HG02678 (cell line): ENCODE measurements around the gene ZNF784.

ENCODE experiments used
- ATAC-seq: cut with Tn5 transposase; IDR thresholded peaks from one replicate; pipeline ENCODE4 v1.9.1; 2021; ENCODE audit warnings: mild to moderate bottlenecking, moderate library complexity; ENCODE audit not compliant: unreplicated experiment

ZNF784 gene

GRCh38 chr19:55621673-55622231 lies 2.6 kb downstream of the ZNF784 start:
- ATAC-seq = no peak

DNA sequence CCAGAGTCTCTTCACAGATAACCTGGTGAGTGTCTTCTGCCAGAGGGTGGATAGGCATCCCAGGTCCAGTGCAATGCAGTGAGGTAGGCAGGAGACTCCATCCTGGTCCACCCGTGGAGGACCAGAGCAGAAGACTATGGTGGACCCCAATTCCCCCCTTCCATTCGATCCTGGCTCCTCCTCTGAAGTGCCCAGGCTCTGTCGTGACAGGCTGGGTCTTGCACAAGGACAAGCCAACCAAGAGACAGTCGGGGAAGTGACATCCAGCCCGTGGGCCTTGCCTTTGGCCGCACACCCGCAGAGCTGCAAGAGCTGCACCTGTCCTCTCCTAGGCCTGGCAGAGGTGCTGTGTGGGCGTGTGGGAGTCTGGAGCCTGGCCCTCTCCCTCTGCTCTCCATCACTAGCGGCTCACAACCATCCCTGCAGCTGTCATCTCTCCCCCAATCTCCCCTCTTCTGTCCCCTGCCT lies 3.1 kb downstream of the ZNF784 start:
- ATAC-seq = no peak

DNA sequence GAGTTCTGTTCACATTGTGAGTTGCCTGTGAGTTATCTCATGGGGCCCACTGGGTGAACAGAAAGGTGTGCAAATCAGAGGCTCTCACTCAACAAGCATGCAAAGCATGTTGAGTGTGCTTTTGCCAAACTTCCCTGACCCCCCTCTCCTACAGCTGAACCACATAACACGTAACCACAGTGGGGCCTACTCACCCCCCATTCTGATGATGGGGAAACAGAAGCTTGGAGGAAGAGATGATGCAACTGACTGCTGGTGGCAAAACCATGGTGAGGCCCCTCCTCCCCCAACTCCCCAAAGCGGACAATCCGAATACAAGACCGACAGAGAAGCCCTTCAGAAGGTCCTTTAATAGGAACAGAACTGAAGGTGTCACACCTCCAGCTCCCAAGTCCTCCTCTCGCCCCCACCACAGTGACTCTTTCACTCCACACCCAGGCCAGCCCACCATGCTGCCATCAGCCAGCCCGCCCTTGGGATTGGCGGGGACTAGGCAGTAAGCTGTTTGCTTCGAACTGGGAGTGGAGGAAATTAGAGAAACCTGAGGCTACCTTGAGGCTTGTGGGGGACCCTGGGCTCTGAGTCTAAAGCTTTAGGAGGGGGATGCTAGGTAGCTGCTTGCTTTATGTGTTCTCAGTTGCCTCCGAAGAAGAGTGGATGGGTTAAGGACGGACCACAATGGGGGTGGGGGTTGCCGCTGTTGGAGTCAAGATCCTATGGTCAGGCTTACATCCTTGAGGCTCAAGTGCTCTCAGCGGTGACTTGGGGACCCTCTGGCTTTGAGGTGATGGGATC lies 3.8 kb downstream of the ZNF784 start:
- ATAC-seq = no peak

GRCh38 chr19:55619286-55619685 lies 5.1 kb downstream of the ZNF784 start:
- no peak for ATAC-seq

DNA sequence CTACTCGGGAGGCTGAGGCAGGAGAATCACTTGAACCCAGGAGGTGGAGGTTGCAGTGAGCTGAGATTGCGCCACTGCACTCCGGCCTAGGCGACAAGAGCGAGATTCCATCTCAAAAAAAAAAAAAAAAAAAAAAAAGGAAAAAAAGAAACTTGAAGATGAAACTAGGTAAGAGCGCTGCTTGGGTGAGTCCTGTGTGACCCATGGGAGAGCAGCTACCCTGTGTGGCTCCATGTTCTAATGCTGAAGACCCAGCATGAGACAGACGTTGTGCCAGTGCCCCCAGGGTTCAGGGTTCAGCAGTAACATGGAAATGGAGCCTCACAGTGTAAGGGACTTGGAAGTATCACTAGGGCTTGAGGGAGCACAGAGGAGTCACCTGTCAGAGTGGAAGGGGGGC lies 5.9 kb downstream of the ZNF784 start:
- ATAC-seq = no peak

DNA sequence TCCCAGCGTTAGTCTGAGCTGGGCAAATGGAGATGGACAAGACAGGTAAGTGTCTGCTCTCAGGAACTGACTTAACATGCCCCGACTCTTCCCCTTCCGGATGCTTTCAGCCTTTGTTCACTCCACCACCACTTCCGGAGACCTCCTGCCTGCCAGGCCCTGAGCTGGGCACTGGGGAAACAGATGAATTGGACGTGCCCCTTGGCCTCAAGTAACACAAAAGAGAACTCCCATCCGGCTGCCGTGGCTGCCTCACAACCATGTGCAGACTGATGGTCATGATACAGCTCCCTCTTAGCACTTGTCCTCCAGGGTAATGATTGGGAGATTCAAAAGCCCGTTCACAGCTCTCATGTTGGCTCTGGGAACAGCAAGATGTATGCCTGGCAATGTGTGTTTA lies 6.9 kb downstream of the ZNF784 start:
- no peak for ATAC-seq

DNA sequence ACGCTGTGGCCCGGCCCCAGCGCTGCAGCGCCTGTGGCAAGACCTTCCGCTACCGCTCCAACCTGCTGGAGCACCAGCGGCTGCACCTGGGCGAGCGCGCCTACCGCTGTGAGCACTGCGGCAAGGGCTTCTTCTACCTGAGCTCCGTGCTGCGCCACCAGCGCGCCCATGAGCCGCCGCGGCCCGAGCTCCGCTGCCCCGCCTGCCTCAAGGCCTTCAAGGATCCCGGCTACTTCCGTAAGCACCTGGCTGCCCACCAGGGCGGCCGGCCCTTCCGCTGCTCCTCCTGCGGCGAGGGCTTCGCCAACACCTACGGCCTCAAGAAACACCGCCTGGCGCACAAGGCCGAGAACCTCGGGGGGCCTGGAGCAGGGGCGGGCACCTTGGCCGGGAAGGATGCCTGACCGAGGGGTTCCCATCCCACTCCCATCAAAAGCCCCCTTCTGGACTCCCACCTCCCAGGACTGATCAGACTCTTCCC lies 7.9 kb downstream of the ZNF784 start:
- no peak for ATAC-seq

DNA sequence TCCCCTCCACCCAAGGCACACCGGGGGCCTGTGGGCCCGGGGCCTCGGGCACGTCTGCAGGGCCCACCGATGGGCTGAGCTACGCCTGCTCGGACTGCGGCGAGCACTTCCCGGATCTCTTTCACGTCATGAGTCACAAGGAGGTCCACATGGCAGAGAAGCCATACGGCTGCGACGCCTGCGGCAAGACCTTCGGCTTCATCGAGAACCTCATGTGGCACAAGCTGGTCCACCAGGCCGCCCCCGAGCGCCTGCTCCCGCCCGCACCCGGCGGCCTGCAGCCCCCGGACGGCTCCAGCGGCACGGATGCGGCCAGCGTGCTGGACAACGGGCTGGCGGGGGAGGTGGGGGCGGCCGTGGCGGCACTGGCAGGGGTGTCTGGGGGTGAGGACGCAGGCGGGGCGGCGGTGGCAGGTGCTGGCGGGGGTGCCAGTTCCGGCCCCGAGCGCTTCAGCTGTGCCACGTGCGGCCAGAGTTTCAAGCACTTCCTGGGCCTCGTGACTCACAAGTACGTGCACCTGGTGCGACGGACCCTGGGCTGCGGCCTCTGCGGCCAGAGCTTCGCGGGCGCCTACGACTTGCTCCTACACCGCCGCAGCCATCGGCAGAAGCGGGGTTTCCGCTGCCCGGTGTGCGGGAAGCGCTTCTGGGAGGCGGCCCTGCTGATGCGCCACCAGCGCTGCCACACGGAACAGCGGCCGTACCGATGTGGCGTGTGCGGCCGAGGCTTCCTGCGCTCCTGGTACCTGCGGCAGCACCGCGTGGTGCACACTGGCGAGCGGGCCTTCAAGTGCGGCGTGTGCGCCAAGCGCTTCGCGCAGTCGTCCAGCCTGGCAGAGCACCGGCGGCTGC lies 8.6 kb downstream of the ZNF784 start:
- no peak for ATAC-seq

GRCh38 chr19:55614711-55615542 lies 9.4 kb downstream of the ZNF784 start:
- no peak for ATAC-seq

GRCh38 chr19:55613930-55614710 lies 10.2 kb downstream of the ZNF784 start:
- ATAC-seq = no peak

- ATAC-seq = no peak
These were observed 11.0 kb downstream of the ZNF784 start for GRCh38 chr19:55613396-55613795.

DNA sequence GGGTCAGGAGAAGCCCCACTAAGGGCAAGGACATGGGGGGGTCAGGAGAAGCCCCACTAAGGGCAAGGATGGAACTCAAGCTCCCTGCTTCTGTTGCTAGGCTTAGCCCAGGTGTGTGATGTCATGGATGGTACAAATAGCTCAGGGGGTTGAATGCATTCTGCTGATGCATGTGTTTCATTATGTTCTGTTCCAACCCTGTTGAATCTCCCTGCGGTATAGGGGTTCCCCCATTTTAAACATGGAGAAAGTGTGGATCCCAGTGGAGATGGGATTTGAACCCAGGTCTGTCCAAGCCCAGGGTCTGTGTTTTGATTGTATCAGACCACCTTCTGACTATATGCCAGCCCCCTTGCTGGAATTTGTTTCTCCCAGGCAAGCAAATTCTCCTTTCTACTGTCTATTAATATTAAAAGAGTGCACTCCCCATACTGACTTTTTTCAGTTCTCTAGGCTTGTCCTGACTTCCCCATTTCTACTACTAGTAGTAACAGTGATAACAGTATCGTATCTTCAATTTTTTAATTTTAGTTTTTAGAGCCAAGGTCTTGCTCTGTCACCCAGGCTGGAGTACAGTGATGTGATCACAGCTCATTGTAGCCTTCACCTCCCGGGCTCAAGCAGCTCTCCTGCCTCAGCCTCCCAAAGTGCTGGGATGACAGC lies 12.3 kb downstream of the ZNF784 start:
- ATAC-seq = no peak

GRCh38 chr19:55611300-55611982 lies 12.9 kb downstream of the ZNF784 start:
- no peak for ATAC-seq

DNA sequence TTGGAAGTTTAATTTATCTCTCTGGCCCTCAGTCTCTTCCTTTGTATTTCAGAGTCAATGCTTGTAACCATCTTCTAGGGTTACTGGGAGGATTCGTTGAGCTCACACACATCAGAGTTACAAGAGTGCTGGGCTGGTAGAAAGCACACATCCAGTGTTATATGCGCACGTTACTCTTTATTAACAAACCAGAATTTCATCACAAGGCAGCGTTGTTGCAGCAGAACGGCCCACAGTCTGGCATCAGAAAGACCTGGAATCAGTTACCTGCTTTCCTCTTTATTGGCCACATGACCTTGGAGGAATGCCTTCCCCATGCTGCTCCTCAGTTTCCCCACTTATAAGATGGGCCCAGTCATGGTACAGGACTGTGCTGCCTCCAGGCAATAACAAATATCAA lies 15.0 kb downstream of the ZNF784 start:
- ATAC-seq = no peak

- no peak for ATAC-seq
These were observed 17.5 kb downstream of the ZNF784 start for GRCh38 chr19:55606817-55607216.

DNA sequence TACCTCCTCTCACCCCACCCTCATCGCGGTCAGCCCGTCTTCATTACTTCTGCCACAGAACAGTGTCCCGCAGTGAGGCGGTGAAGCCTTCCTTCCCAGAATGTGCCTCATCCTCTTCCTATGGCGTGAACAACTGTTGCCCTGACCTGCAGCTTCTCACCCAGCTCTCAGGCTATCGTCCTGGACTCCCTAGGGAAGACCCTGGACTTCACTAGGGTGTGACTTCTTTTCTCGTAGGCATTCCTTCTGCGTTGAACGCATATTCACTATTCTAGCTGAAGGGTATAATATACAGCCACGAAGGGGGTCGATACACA lies 17.9 kb downstream of the ZNF784 start:
- no peak for ATAC-seq

DNA sequence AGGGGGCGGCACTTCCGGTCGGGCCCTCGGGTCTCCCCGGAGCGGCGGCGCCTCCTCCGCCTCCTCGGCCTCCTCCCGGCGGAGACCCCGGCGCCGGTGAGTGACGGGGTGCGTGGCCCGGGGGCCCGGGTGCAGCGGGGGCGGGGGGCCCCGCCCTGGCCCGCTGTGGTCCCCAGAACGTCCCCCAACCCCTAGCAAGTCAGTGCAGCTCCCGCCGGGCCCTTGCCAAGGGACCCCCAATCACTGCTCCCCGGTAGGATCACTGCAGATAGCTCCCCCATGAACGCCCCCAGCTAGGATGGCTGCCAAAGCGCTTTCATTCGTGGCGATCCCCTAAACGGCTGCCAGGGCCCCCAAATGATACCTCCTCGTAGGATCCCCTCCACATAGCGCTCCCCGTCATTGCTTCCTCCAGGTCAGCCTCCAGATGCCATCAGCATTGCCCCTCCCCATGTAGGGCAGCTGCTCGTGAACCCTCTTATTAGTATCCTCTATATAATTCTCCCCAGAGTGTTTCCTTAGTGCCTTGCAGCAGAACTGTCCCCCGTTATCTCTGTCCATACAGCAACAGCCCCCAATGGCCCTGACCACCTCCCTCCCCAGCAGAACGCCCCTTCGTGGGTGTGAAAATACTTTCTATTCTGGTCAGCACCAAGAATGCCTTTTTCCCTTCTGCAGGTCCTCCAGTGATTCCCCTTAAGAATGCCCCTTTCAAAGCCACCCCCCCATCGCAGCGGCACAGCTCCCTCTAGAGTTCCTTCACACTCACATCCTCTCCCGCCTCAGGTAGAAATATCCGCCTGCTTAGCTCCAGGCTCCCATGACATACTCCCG lies 18.5 kb downstream of the ZNF784 start, which contains the start of gene ZNF865:
TSS of gene ZNF865 (plus strand) at position 11 of the 834 bp plus-strand sequence. CDS start 7,972 bp downstream, outside the sequence.
- ATAC-seq = peak; percentile 28

- peak; percentile 76 for ATAC-seq
These were observed 19.1 kb downstream of the ZNF784 start for GRCh38 chr19:55605207-55605636.
